Subcutaneous abdominal adipose tissue (tissue), 5 donors: ENCODE data around the gene CSTB.
A peak's percentile ranks its signal among the peaks of the same experiment; 100 is the strongest.

Experiments used
- H3K27ac ChIP-seq: one replicate; pipeline ENCODE4 v1.7.0; 2013; ENCODE audit warnings: low read depth, mild to moderate bottlenecking, inconsistent platforms, low read length, moderate library complexity
- H3K27me3 ChIP-seq, 5 donors: one replicate each; pipeline ENCODE4 v1.7.0; 2013; ENCODE audit warnings: low read length in 5 of 5, inconsistent platforms in 1 of 5; ENCODE audit not compliant: control insufficient read depth in 5 of 5, insufficient read depth in 4 of 5
- H3K36me3 ChIP-seq, 5 donors: one replicate each; pipeline ENCODE4 v1.7.0; 2013; ENCODE audit warnings: low read length in 5 of 5; ENCODE audit not compliant: control insufficient read depth in 5 of 5, insufficient read depth in 5 of 5
- H3K4me1 ChIP-seq, 5 donors: one replicate each; pipeline ENCODE4 v1.7.0; 2013; ENCODE audit warnings: low read length in 5 of 5, mild to moderate bottlenecking in 3 of 5, moderate library complexity in 1 of 5; ENCODE audit not compliant: control insufficient read depth in 5 of 5, insufficient read depth in 5 of 5
- H3K4me3 ChIP-seq, 5 donors: one replicate each; pipeline ENCODE4 v1.7.0; 2013; ENCODE audit warnings: low read length in 5 of 5, low read depth in 1 of 5
- H3K9ac ChIP-seq, 5 donors: one replicate each; pipeline ENCODE4 v1.7.0; 2013; ENCODE audit warnings: low read length in 5 of 5, mild to moderate bottlenecking in 4 of 5, moderate library complexity in 3 of 5
- H3K9me3 ChIP-seq, 5 donors: one replicate each; pipeline ENCODE4 v1.7.0; 2013; ENCODE audit warnings: low read length in 5 of 5; ENCODE audit not compliant: control insufficient read depth in 5 of 5
- donor health status: healthy.
- donor health status: healthy.
- donor health status: healthy.
- donor health status: healthy.
- donor health status: healthy.

The CSTB gene

GRCh38 chr21:43794311-43794710 is 18.2 kb upstream of the CSTB start:
- H3K4me3 ChIP-seq: no peak overlapping the region
- no peak overlapping the region for H3K9ac ChIP-seq
- H3K27ac ChIP-seq: no peak overlapping the region
- H3K36me3 ChIP-seq: peaks cover 0 to 77% (median 74%) of the 10 kb centered on the region in 5 donors
- H3K9me3 ChIP-seq: no peaks in the 10 kb centered on the region
- peaks cover 4 to 19% (median 13%) of the 10 kb centered on the region in 5 donors for H3K4me1 ChIP-seq
- no peaks in the 10 kb centered on the region for H3K27me3 ChIP-seq

- no peak overlapping the region for H3K4me3 ChIP-seq
- H3K4me1 ChIP-seq: peaks cover 4 to 26% (median 15%) of the 10 kb centered on the region in 5 donors
- no peak overlapping the region for H3K27ac ChIP-seq
- H3K36me3 ChIP-seq: peaks cover 0 to 66% (median 64%) of the 10 kb centered on the region in 5 donors
- H3K9me3 ChIP-seq: no peaks in the 10 kb centered on the region
- H3K9ac ChIP-seq: no peak overlapping the region
- no peaks in the 10 kb centered on the region for H3K27me3 ChIP-seq
Measured at GRCh38 chr21:43793243-43793642, 17.1 kb upstream of the CSTB start.

- Histone ChIP-seq H3K9ac (no peak overlapping the region), H3K27me3 (no peaks in the 10 kb centered on the region), H3K4me1 (peaks cover 4 to 26% (median 15%) of the 10 kb centered on the region in 5 donors), H3K4me3 (no peak overlapping the region), H3K27ac (no peak overlapping the region), H3K36me3 (peaks cover 0 to 58% (median 55%) of the 10 kb centered on the region in 5 donors), H3K9me3 (no peaks in the 10 kb centered on the region)
Measured at GRCh38 chr21:43792406-43792805, 16.3 kb upstream of the CSTB start.

GRCh38 chr21:43790010-43790524 is 14.0 kb upstream of the CSTB start:
- peak overlapping the region; percentile 4 to 87 (median 75) for H3K9ac ChIP-seq
- H3K4me3 ChIP-seq: peak overlapping the region; percentile 81 to 87 (median 82)
- peaks cover 0 to 35% (median 32%) of the 10 kb centered on the region in 5 donors for H3K36me3 ChIP-seq
- no peaks in the 10 kb centered on the region for H3K9me3 ChIP-seq
- H3K27ac ChIP-seq: peak overlapping the region; percentile 83
- H3K4me1 ChIP-seq: peaks cover 4 to 26% (median 15%) of the 10 kb centered on the region in 5 donors
- H3K27me3 ChIP-seq: no peaks in the 10 kb centered on the region

GRCh38 chr21:43789276-43790009 is 13.3 kb upstream of the CSTB start, which contains the start of gene RRP1:
Gene RRP1, plus strand, starts transcription at chr21:43789577. Its CDS starts 53 bp downstream, at chr21:43789630.
- Histone ChIP-seq H3K9ac (peak within 1 kb of the TSS; percentile 4 to 87 (median 75)), H3K27me3 (no peaks in the 10 kb centered on the region)

GRCh38 chr21:43786807-43787440 is 10.8 kb upstream of the CSTB start:
- Histone ChIP-seq H3K4me1 (peaks cover 7 to 40% (median 30%) of the 10 kb centered on the region in 5 donors), H3K36me3 (peaks cover 0 to 3% (median 3%) of the 10 kb centered on the region in 5 donors), H3K4me3 (no peak overlapping the region), H3K9ac (no peak overlapping the region), H3K9me3 (no peaks in the 10 kb centered on the region), H3K27me3 (no peaks in the 10 kb centered on the region), H3K27ac (no peak overlapping the region)

More at GRCh38 chr21:43789276-43790009, 13.3 kb upstream of the CSTB start, which contains the start of gene RRP1:
- Histone ChIP-seq H3K4me1 (peaks cover 4 to 26% (median 15%) of the 10 kb centered on the region in 5 donors), H3K27ac (peak within 1 kb of the TSS; percentile 83), H3K4me3 (peak within 1 kb of the TSS; percentile 81 to 87 (median 82)), H3K36me3 (peaks cover 0 to 28% (median 27%) of the 10 kb centered on the region in 5 donors), H3K9me3 (no peaks in the 10 kb centered on the region)

GRCh38 chr21:43786300-43786806 is 10.2 kb upstream of the CSTB start:
- H3K27me3 ChIP-seq: no peaks in the 10 kb centered on the region

GRCh38 chr21:43785134-43785533 is 9.0 kb upstream of the CSTB start:
- H3K27ac ChIP-seq: no peak overlapping the region
- H3K4me3 ChIP-seq: no peak overlapping the region
- peaks cover 3 to 28% (median 22%) of the 10 kb centered on the region in 5 donors for H3K4me1 ChIP-seq
- no peaks in the 10 kb centered on the region for H3K9me3 ChIP-seq
- no peak overlapping the region for H3K9ac ChIP-seq
- no peaks in the 10 kb centered on the region for H3K27me3 ChIP-seq
- no peaks in the 10 kb centered on the region for H3K36me3 ChIP-seq

More at GRCh38 chr21:43786300-43786806, 10.2 kb upstream of the CSTB start:
- H3K4me1 ChIP-seq: peaks cover 7 to 40% (median 30%) of the 10 kb centered on the region in 5 donors
- H3K36me3 ChIP-seq: no peaks in the 10 kb centered on the region
- H3K27ac ChIP-seq: no peak overlapping the region
- H3K4me3 ChIP-seq: no peak overlapping the region
- no peak overlapping the region for H3K9ac ChIP-seq
- H3K9me3 ChIP-seq: no peaks in the 10 kb centered on the region

GRCh38 chr21:43783098-43783700 is 7.1 kb upstream of the CSTB start:
- Histone ChIP-seq H3K4me1 (peaks cover 2 to 26% (median 22%) of the 10 kb centered on the region in 5 donors), H3K27ac (peak overlapping the region; percentile 61), H3K9ac (peak overlapping the region in 1 of 5 donors; percentile 16), H3K9me3 (no peaks in the 10 kb centered on the region), H3K27me3 (no peaks in the 10 kb centered on the region), H3K36me3 (no peaks in the 10 kb centered on the region), H3K4me3 (no peak overlapping the region)
